HepG2 (cell line): ENCODE data around the gene HPS4. TPM values are rescaled to one million over a fixed set of nuclear protein-coding genes. Genes with fewer than 3 reads are reported as not detected.

Experiments
- ATAC-seq: fragments of 200-7000 bp; cut with Tn5 transposase; 3 replicates; pipeline ENCODE4 v1.9.1; 2020; ENCODE audit warnings: mild to moderate bottlenecking, moderate library complexity
- BruUV-seq: library from RNA; stranded (reverse); fragments of 400-500 nt; replicated peaks from 2 replicates; lab custom pipeline; 2021; lab: Mats Ljungman, UMichigan
- CTCF ChIA-PET: fragments of 300-600 bp; formaldehyde crosslinking; extraction: SDS; loops from one replicate; lab custom pipeline; 2021; ENCODE audit warnings: low total read pairs, inconsistent platforms, low intra/inter-chr PET ratio; lab: Yijun Ruan, JAX
- POLR2A ChIA-PET: fragments of 350-600 bp; sonication (Branson Sonifier 250); formaldehyde crosslinking; loops from one replicate; lab custom pipeline; 2020; ENCODE audit warnings: antibody characterized with exemption, inconsistent platforms; lab: Yijun Ruan, JAX
- DNase-seq: peaks from one replicate; pipeline ENCODE4 v3.0.0-alpha.2; 2015; ENCODE audit warnings: low spot score
- FAIRE-seq: peaks from 3 replicates; lab custom pipeline; 2011; peaks lifted over from hg19 to GRCh38; lab: Jason Lieb, UNC
- H2AFZ ChIP-seq: one replicate; pipeline ENCODE4 v1.6.1; 2011; ENCODE audit warnings: low read length, inconsistent platforms
- H3K27ac ChIP-seq: fragments of 300-600 bp; 3 replicates; pipeline ENCODE4 v1.8.0; 2011; ENCODE audit warnings: mixed run types, mild to moderate bottlenecking, mixed read lengths, low read length, inconsistent platforms; ENCODE audit not compliant: insufficient read depth; ENCODE audit errors: extremely low read length
- H3K27me3 ChIP-seq, 2 experiments: fragments of 200-600 bp in 1 of 2; 2 replicates in 1 of 2; 3 replicates in 1 of 2; pipeline versions ENCODE4 v1.6.0 to v1.8.0; 2011; ENCODE audit warnings: low read length in 2 of 2, mild to moderate bottlenecking in 2 of 2, moderate library complexity in 2 of 2, inconsistent platforms in 1 of 2; ENCODE audit not compliant: insufficient read depth in 2 of 2, control insufficient read depth in 1 of 2
- H3K36me3 ChIP-seq, 2 experiments: fragments of 200-600 bp in 1 of 2; replicated peaks in 1 of 2; 2 replicates in 1 of 2; 3 replicates in 1 of 2; pipeline versions ENCODE4 v1.5.1 to v1.8.0; 2011; ENCODE audit warnings: low read length in 2 of 2, inconsistent platforms in 1 of 2; ENCODE audit not compliant: insufficient read depth in 2 of 2, control insufficient read depth in 1 of 2
- H3K4me1 ChIP-seq: 2 replicates; pipeline ENCODE4 v1.5.1; 2012; ENCODE audit warnings: low read length, inconsistent platforms; ENCODE audit not compliant: insufficient read depth
- H3K4me2 ChIP-seq: 2 replicates; pipeline ENCODE4 v1.6.0; 2011; ENCODE audit warnings: low read depth, low read length, inconsistent platforms
- H3K4me3 ChIP-seq, 3 experiments: fragments of 200-600 bp in 1 of 3; sonication (generic), shearing (Covaris generic) in 1 of 3; replicated peaks in 1 of 3; 2 replicates each; pipeline ENCODE4 v1.5.1; 2011 to 2016; ENCODE audit warnings: low read length in 3 of 3, inconsistent platforms in 2 of 3, low read depth in 2 of 3, mild to moderate bottlenecking in 2 of 3, control low read depth in 1 of 3, mixed read lengths in 1 of 3; ENCODE audit not compliant: insufficient read depth in 1 of 3
- H3K79me2 ChIP-seq: one replicate; pipeline ENCODE4 v1.6.1; 2011; ENCODE audit warnings: low read length, inconsistent platforms; ENCODE audit not compliant: insufficient read depth
- H3K9ac ChIP-seq: 2 replicates; pipeline ENCODE4 v1.6.0; 2011; ENCODE audit warnings: mild to moderate bottlenecking, low read depth, low read length, inconsistent platforms; ENCODE audit not compliant: insufficient read depth
- H3K9me3 ChIP-seq: 2 replicates; pipeline ENCODE4 v1.5.1; 2012; ENCODE audit warnings: mild to moderate bottlenecking, low read length
- H4K20me1 ChIP-seq: 2 replicates; pipeline ENCODE4 v1.6.0; 2011; ENCODE audit warnings: inconsistent platforms, mild to moderate bottlenecking, low read length, moderate library complexity; ENCODE audit not compliant: insufficient read depth
- ATAD3A ChIP-seq: sonication (generic); formaldehyde crosslinking; IDR thresholded peaks from 2 replicates; pipeline ENCODE4 v1.4.0; 2020; ENCODE audit warnings: missing genetic modification reagents
- ATF1 ChIP-seq: IDR thresholded peaks from 2 replicates; pipeline ENCODE4 v1.6.1; 2016; ENCODE audit warnings: mild to moderate bottlenecking, control low read depth
- CHD4 ChIP-seq: fragments of 200-600 bp; sonication (generic); IDR thresholded peaks from 2 replicates; pipeline ENCODE4 v1.7.0; 2017; ENCODE audit warnings: mild to moderate bottlenecking, low read length, borderline replicate concordance
- CREB1 ChIP-seq, 2 experiments: fragments of 450-650 bp in 1 of 2; IDR thresholded peaks; 2 replicates each; pipeline ENCODE4 v1.6.1; 2016 to 2017; ENCODE audit warnings: control low read depth in 1 of 2, mild to moderate bottlenecking in 1 of 2, missing compliant biosample characterization in 1 of 2, missing genetic modification characterization in 1 of 2
- DMAP1 ChIP-seq: IDR thresholded peaks from 2 replicates; pipeline ENCODE4 v1.6.1; 2016
- ESRRA ChIP-seq: sonication (generic); formaldehyde crosslinking; IDR thresholded peaks from 2 replicates; pipeline ENCODE4 v1.5.1; 2020; ENCODE audit warnings: mild to moderate bottlenecking, low read depth, missing genetic modification reagents
- FLYWCH1 ChIP-seq: sonication (generic); formaldehyde crosslinking; IDR thresholded peaks from 2 replicates; pipeline ENCODE4 v1.8.1; 2023; ENCODE audit warnings: mild to moderate bottlenecking, missing genetic modification reagents
- GLI4 ChIP-seq: sonication (generic); formaldehyde crosslinking; IDR thresholded peaks from 2 replicates; pipeline ENCODE4 v1.5.1; 2020; ENCODE audit warnings: missing genetic modification reagents, mild to moderate bottlenecking, moderate library complexity, borderline replicate concordance
- GPN1 ChIP-seq: sonication (generic); formaldehyde crosslinking; IDR thresholded peaks from 2 replicates; pipeline ENCODE4 v1.5.1; 2020; ENCODE audit warnings: missing genetic modification reagents, borderline replicate concordance
- KLF12 ChIP-seq: sonication (generic); formaldehyde crosslinking; IDR thresholded peaks from 2 replicates; pipeline ENCODE4 v1.4.0; 2020; ENCODE audit warnings: missing genetic modification reagents, borderline replicate concordance
- KMT2A ChIP-seq: sonication (generic); formaldehyde crosslinking; IDR thresholded peaks from 2 replicates; pipeline ENCODE4 v1.4.0; 2020; ENCODE audit warnings: missing genetic modification reagents
- MAF1 ChIP-seq: sonication (generic); formaldehyde crosslinking; IDR thresholded peaks from 2 replicates; pipeline ENCODE4 v1.5.0; 2020; ENCODE audit warnings: missing genetic modification reagents, borderline replicate concordance
- MEIS1 ChIP-seq: sonication (generic); formaldehyde crosslinking; IDR thresholded peaks from 2 replicates; pipeline ENCODE4 v1.9.0; 2021; ENCODE audit warnings: mild to moderate bottlenecking, missing genetic modification reagents, moderate library complexity, borderline replicate concordance
- PHF21A ChIP-seq: sonication (generic); formaldehyde crosslinking; IDR thresholded peaks from 2 replicates; pipeline ENCODE4 v1.5.0; 2020; ENCODE audit warnings: mild to moderate bottlenecking, missing genetic modification reagents
- POLR2AphosphoS2 ChIP-seq: IDR thresholded peaks from 2 replicates; pipeline ENCODE4 v1.6.1; 2011; ENCODE audit warnings: low read depth, low read length, improper control_type of control experiment
- POLR2G ChIP-seq: fragments of 200-400 bp; formaldehyde crosslinking; IDR thresholded peaks from 2 replicates; pipeline ENCODE4 v1.6.1; 2018; ENCODE audit warnings: mild to moderate bottlenecking, low read depth, low read length, moderate library complexity
- RXRB ChIP-seq: IDR thresholded peaks from 2 replicates; pipeline ENCODE4 v1.6.1; 2016; ENCODE audit warnings: borderline replicate concordance, missing genetic modification reagents, missing compliant biosample characterization
- SALL2 ChIP-seq: sonication (generic); formaldehyde crosslinking; IDR thresholded peaks from 2 replicates; pipeline ENCODE4 v1.8.1; 2023; ENCODE audit warnings: mild to moderate bottlenecking, missing genetic modification reagents, inconsistent platforms
- TEAD3 ChIP-seq: optimal IDR thresholded peaks from 2 replicates; pipeline ENCODE3; 2016; ENCODE audit warnings: borderline replicate concordance
- TOE1 ChIP-seq: sonication (generic); formaldehyde crosslinking; IDR thresholded peaks from 2 replicates; pipeline ENCODE4 v1.4.0; 2020; ENCODE audit warnings: mild to moderate bottlenecking, missing genetic modification reagents
- ZBTB1 ChIP-seq: sonication (generic); formaldehyde crosslinking; IDR thresholded peaks from 2 replicates; pipeline ENCODE4 v1.4.0; 2020; ENCODE audit warnings: missing genetic modification reagents, borderline replicate concordance
- ZFP82 ChIP-seq: sonication (generic); formaldehyde crosslinking; IDR thresholded peaks from 2 replicates; pipeline ENCODE4 v1.5.1; 2020; ENCODE audit warnings: mild to moderate bottlenecking, missing genetic modification reagents, borderline replicate concordance
- ZMAT3 ChIP-seq: sonication (generic); formaldehyde crosslinking; conservative IDR thresholded peaks from 2 replicates; pipeline ENCODE4 v1.7.0; 2021; ENCODE audit warnings: missing genetic modification reagents
- ZNF24 ChIP-seq: fragments of 450-650 bp; IDR thresholded peaks from 2 replicates; pipeline ENCODE4 v1.6.1; 2017; ENCODE audit warnings: antibody characterized with exemption, mild to moderate bottlenecking
- WGBS: methylation state at CpG from one replicate; pipeline ENCODE4 v1.1.6; 2017; ENCODE audit warnings: low lambda C conversion rate; 5-methylcytosine and 5-hydroxymethylcytosine counted together
- in situ Hi-C: cut with HindIII; loops from 2 replicates; pipeline ENCODE4 v1.10.0; 2017; ENCODE audit warnings: low pct_unique_long_range_greater_than_20kb; ENCODE audit not compliant: extremely low pct_ligation_motif_present
- intact Hi-C: fragments of 100-400 bp; cut with micrococcal nuclease; formaldehyde crosslinking; loops from one replicate; pipeline ENCODE4 v1.10.0; 2022; ENCODE audit not compliant: unreplicated experiment
- polyA plus RNA-seq, 8 experiments: library from polyadenylated mRNA; depleted of rRNA in 3 of 8; stranded (reverse) in 7 of 8; unstranded in 1 of 8; fragments of >200 nt; fragmentation: Illumina TruSeq in 4 of 8; extraction: Trizol in 4 of 8; gene quantifications; 2 replicates each; pipeline versions ENCODE4 v1.2.1 to v1.2.3, GENCODE V29; 2011 to 2016; ENCODE audit warnings: low read depth in 4 of 8, missing spikeins in 1 of 8, mixed read lengths in 1 of 8; ENCODE audit not compliant: insufficient read depth in 1 of 8
- total RNA-seq, 5 experiments: library from RNA; depleted of rRNA; stranded (reverse); fragments of >200 nt; fragmentation: Illumina TruSeq; extraction: Trizol; gene quantifications; 2 replicates each; pipeline ENCODE4 v1.2.3, GENCODE V29; 2016; ENCODE audit warnings: low read depth in 1 of 5
- TF ChIP-seq, protein P1 (sequence below): sonication (generic); formaldehyde crosslinking; IDR thresholded peaks from 2 replicates; pipeline ENCODE4 v1.4.0; 2020; ENCODE audit warnings: missing genetic modification reagents
- TF ChIP-seq, protein P2 (sequence below): sonication (generic); formaldehyde crosslinking; IDR thresholded peaks from 2 replicates; pipeline ENCODE4 v1.8.1; 2023; ENCODE audit warnings: mild to moderate bottlenecking, missing genetic modification reagents, borderline replicate concordance

HPS4 gene
- total and polyA plus RNA-seq, 2 of the 13 experiments (the other 11 are each of a cell fraction or from before 2014, with no cell fraction given) = 27.4 to 34.0 TPM

DNA sequence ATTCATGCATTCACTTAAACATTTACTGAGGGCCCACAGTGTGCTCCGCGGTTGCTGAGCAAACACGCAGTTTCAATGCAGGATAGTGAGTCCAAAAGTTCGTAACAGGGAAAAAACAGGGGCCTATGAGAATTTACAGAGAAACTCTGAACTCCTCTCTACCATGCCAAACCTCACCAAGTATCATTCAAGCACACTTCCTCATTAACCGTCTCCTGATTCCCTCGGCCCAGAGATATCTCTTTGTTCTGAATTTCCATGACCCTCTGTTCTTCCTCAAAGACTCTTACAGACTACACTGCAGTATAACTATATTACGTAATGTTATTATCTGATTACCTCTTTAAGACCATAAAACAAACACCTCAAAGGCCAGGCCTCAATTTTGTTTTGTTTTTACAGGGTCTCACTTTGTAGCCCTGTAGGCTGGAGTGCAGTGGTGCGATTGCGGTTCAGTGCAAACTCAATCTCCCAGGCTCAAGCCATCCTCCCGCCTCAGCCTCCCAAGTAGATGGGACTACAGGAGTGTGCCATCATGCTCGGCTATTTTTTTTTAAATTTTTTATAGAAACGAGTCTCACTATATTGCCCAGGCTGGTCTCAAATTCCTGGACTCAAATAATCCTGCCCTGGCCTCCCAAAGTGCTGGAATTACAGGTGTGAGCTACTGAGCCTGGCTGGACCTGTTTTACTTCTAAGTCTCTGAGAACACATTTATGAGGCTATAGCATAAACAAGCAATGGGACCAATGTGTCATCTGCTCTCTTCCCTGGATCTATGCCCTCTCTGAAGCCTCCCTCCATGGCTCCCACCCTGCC lies 3.6 kb downstream of the HPS4 start:
- ATAC-seq (peak; percentile 78), DNase-seq (peak; percentile 82), FAIRE-seq (peak; percentile 66)
- Histone ChIP-seq H3K9ac (peak overlapping the region; percentile 72), H3K36me3 (peaks cover 0 to 17% of the 10 kb centered on the region in 2 experiments; a peak in 4 of 5 replicates), H2AFZ (peak overlapping the region; percentile 90), H4K20me1 (no peaks in the 10 kb centered on the region), H3K4me3 (peak overlapping the region; percentile 55 to 64 (median 61)), H3K4me2 (peak overlapping the region; percentile 83), H3K4me1 (peaks cover 71% of the 10 kb centered on the region), H3K79me2 (peaks cover 81% of the 10 kb centered on the region), H3K9me3 (no peaks in the 10 kb centered on the region), H3K27me3 (no peaks in the 10 kb centered on the region; a peak in 1 of 5 replicates), H3K27ac (peak overlapping the region; percentile 95)
- ChIA-PET CTCF (no interaction called here), POLR2A (interaction anchor here (0.6 to 1.2 kb wide), 3 partner anchors 9 to 32 kb away, joined by 3 to 5 read pairs (median 3); partner anchors contain the start of gene TFIP11)
- BruUV-seq = no TSS peak
- WGBS = 3% methylated on average over 12 of the region's 12 CpGs
- in situ Hi-C loops (no loop called here), intact Hi-C loops (loop anchor here (5.0 kb wide), 1 partner anchor 32 kb away; the partner anchor contains the start of gene TFIP11)
- peak; percentile 43; the same call in 1 of the 2 replicates for TF ChIP-seq PHF21A (CRISPR knock-in tag)
- no peak for TF ChIP-seq ZBTB1 (CRISPR knock-in tag)
- no peak for TF ChIP-seq FLYWCH1
- TF ChIP-seq TOE1 (CRISPR knock-in tag) = no peak
- TF ChIP-seq MAF1 (CRISPR knock-in tag) = no peak
- TF ChIP-seq ZFP82 (CRISPR knock-in tag) = no peak
- TF ChIP-seq GLI4 (CRISPR knock-in tag) = no peak
- no peak for TF ChIP-seq CREB1 (IDR thresholded peaks at IDR 0.05)
- peak; percentile 58; the same call in 1 of the 2 replicates for TF ChIP-seq CREB1 (CRISPR knock-in tag; IDR thresholded peaks at IDR 0.05)
- peak; percentile 27 for TF ChIP-seq TEAD3 (CRISPR knock-in tag)
- TF ChIP-seq GPN1 (CRISPR knock-in tag) = no peak
- peak; percentile 56; the same call in 1 of the 2 replicates for TF ChIP-seq KMT2A (CRISPR knock-in tag)
- TF ChIP-seq RXRB (CRISPR knock-in tag) = peak; percentile 2; the same call in 1 of the 2 replicates
- TF ChIP-seq, protein P1, sequence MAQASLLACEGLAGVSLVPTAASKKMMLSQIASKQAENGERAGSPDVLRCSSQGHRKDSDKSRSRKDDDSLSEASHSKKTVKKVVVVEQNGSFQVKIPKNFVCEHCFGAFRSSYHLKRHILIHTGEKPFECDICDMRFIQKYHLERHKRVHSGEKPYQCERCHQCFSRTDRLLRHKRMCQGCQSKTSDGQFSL = no peak
- no peak for TF ChIP-seq SALL2 (CRISPR knock-in tag)
- TF ChIP-seq MEIS1 = no peak
- TF ChIP-seq ESRRA (CRISPR knock-in tag) = no peak
- no peak for TF ChIP-seq ATAD3A (CRISPR knock-in tag)
- TF ChIP-seq ZMAT3 = no peak
- TF ChIP-seq CHD4 = no peak
- TF ChIP-seq ATF1 (CRISPR knock-in tag) = no peak
- no peak; the same call in 1 of the 2 replicates for TF ChIP-seq DMAP1 (CRISPR knock-in tag)
- TF ChIP-seq, protein P2, sequence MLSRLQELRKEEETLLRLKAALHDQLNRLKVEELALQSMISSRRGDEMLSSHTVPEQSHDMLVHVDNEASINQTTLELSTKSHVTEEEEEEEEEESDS (CRISPR knock-in tag) = no peak
- TF ChIP-seq ZNF24 = no peak
- 0 out of 2 replicates have a peak, but pooled peaks have one; percentile 3 for TF ChIP-seq KLF12 (CRISPR knock-in tag)
- TF ChIP-seq POLR2AphosphoS2 = no peak
- TF ChIP-seq POLR2G = peak; percentile 71; the same call in 1 of the 2 replicates
